DOHH2 (cell line): ENCODE measurements around the gene CFTR.

Experiments
- CTCF ChIP-seq: fragments of 200-600 bp; sonication (generic); IDR thresholded peaks from one replicate; pipeline ENCODE4 v1.5.1; 2014; ENCODE audit warnings: antibody characterized with exemption, mild to moderate bottlenecking, low read depth, low read length; ENCODE audit not compliant: poor library complexity, severe bottlenecking
- EZH2phosphoT487 ChIP-seq: fragments of 200-600 bp; sonication (generic); IDR thresholded peaks from 2 replicates; pipeline ENCODE4 v1.6.1; 2017; ENCODE audit warnings: borderline replicate concordance, mild to moderate bottlenecking, antibody characterized with exemption, low read length, moderate library complexity, mixed read lengths

GRCh38 chr7:117587931-117588330, 108.1 kb downstream of the CFTR start:
- TF ChIP-seq CTCF, result no peak
- TF ChIP-seq EZH2phosphoT487, result no peak
